Measurements from ENCODE around the gene WFDC8.

- TF ChIP-seq RAD21 (IDR thresholded peaks at IDR 0.05; ENCODE audit: low read length) (no peak), EZH2phosphoT487 (IDR thresholded peaks at IDR 0.05; ENCODE audit: borderline replicate concordance, low read depth) (no peak), CHD2 (IDR thresholded peaks at IDR 0.05; ENCODE audit: low read length, partially characterized antibody) (no peak), SMC3 (IDR thresholded peaks at IDR 0.05; ENCODE audit: low read depth, low read length) (no peak), GATA2 (CRISPR knock-in tag; IDR thresholded peaks at IDR 0.05) (no peak), EP300 (IDR thresholded peaks at IDR 0.05; ENCODE audit: borderline replicate concordance in 1 of 2, low read depth in 1 of 2, low read length in 1 of 2) (no peak), PBX3 (IDR thresholded peaks at IDR 0.05) (no peak), TAF1 (IDR thresholded peaks at IDR 0.05; ENCODE audit: borderline replicate concordance, low read depth, low read length) (no peak)
- TF ChIP-seq, protein P1, sequence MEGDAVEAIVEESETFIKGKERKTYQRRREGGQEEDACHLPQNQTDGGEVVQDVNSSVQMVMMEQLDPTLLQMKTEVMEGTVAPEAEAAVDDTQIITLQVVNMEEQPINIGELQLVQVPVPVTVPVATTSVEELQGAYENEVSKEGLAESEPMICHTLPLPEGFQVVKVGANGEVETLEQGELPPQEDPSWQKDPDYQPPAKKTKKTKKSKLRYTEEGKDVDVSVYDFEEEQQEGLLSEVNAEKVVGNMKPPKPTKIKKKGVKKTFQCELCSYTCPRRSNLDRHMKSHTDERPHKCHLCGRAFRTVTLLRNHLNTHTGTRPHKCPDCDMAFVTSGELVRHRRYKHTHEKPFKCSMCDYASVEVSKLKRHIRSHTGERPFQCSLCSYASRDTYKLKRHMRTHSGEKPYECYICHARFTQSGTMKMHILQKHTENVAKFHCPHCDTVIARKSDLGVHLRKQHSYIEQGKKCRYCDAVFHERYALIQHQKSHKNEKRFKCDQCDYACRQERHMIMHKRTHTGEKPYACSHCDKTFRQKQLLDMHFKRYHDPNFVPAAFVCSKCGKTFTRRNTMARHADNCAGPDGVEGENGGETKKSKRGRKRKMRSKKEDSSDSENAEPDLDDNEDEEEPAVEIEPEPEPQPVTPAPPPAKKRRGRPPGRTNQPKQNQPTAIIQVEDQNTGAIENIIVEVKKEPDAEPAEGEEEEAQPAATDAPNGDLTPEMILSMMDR (IDR thresholded peaks at IDR 0.05) = no peak
- TF ChIP-seq, protein P2, sequence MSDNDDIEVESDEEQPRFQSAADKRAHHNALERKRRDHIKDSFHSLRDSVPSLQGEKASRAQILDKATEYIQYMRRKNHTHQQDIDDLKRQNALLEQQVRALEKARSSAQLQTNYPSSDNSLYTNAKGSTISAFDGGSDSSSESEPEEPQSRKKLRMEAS (IDR thresholded peaks at IDR 0.05; ENCODE audit: low read depth) = no peak
- TF ChIP-seq, protein P3, sequence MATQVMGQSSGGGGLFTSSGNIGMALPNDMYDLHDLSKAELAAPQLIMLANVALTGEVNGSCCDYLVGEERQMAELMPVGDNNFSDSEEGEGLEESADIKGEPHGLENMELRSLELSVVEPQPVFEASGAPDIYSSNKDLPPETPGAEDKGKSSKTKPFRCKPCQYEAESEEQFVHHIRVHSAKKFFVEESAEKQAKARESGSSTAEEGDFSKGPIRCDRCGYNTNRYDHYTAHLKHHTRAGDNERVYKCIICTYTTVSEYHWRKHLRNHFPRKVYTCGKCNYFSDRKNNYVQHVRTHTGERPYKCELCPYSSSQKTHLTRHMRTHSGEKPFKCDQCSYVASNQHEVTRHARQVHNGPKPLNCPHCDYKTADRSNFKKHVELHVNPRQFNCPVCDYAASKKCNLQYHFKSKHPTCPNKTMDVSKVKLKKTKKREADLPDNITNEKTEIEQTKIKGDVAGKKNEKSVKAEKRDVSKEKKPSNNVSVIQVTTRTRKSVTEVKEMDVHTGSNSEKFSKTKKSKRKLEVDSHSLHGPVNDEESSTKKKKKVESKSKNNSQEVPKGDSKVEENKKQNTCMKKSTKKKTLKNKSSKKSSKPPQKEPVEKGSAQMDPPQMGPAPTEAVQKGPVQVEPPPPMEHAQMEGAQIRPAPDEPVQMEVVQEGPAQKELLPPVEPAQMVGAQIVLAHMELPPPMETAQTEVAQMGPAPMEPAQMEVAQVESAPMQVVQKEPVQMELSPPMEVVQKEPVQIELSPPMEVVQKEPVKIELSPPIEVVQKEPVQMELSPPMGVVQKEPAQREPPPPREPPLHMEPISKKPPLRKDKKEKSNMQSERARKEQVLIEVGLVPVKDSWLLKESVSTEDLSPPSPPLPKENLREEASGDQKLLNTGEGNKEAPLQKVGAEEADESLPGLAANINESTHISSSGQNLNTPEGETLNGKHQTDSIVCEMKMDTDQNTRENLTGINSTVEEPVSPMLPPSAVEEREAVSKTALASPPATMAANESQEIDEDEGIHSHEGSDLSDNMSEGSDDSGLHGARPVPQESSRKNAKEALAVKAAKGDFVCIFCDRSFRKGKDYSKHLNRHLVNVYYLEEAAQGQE (IDR thresholded peaks at IDR 0.05; ENCODE audit: low read depth, low read length) = no peak
Measured at GRCh38 chr20:45621593-45621992, 42.5 kb upstream of the WFDC8 start.

All from SK-N-SH (cell line).